ENCODE data around the gene YDJC.
"Not testable (repeated sequence)": the region's sequence is repeated elsewhere in the genome, so short reads cannot be mapped to it uniquely, and the experiment has no call there.

The YDJC gene

GRCh38 chr22:21602579-21602978 is 27.2 kb downstream of the YDJC start:
- DNase-seq: no peak

- DNase-seq: no peak
Observed at GRCh38 chr22:21599053-21599893, 30.5 kb downstream of the YDJC start.

- DNase-seq: no peak
Observed at GRCh38 chr22:21598302-21598701, 31.5 kb downstream of the YDJC start.

- DNase-seq: not testable (repeated sequence)
Observed at GRCh38 chr22:21596356-21597135, 33.3 kb downstream of the YDJC start.

- DNase-seq: no peak
Observed at GRCh38 chr22:21594865-21595452, 34.9 kb downstream of the YDJC start.

- no peak for DNase-seq
Observed at GRCh38 chr22:21593406-21594232, 36.2 kb downstream of the YDJC start.

- no peak for DNase-seq
Observed at GRCh38 chr22:21592422-21592821, 37.4 kb downstream of the YDJC start.

GRCh38 chr22:21591695-21592094 is 38.1 kb downstream of the YDJC start:
- peak; percentile 20 for DNase-seq

GRCh38 chr22:21590809-21591641 is 38.8 kb downstream of the YDJC start:
- DNase-seq: no peak

GRCh38 chr22:21589396-21589795 is 40.4 kb downstream of the YDJC start:
- DNase-seq: no peak

GRCh38 chr22:21587803-21588611 is 41.8 kb downstream of the YDJC start:
- no peak for DNase-seq

GRCh38 chr22:21585389-21585788 is 44.4 kb downstream of the YDJC start:
- DNase-seq: no peak

GRCh38 chr22:21582801-21583740 is 46.8 kb downstream of the YDJC start:
- peak; percentile 35 for DNase-seq

GRCh38 chr22:21581009-21581713 is 48.7 kb downstream of the YDJC start:
- not testable (repeated sequence) for DNase-seq

- not testable (repeated sequence) for DNase-seq
Observed at GRCh38 chr22:21580623-21581007, 49.2 kb downstream of the YDJC start.

- DNase-seq: no peak
Observed at GRCh38 chr22:21579474-21579851, 50.4 kb downstream of the YDJC start.
